ENCODE measurements around the gene AKNAD1.

DNA sequence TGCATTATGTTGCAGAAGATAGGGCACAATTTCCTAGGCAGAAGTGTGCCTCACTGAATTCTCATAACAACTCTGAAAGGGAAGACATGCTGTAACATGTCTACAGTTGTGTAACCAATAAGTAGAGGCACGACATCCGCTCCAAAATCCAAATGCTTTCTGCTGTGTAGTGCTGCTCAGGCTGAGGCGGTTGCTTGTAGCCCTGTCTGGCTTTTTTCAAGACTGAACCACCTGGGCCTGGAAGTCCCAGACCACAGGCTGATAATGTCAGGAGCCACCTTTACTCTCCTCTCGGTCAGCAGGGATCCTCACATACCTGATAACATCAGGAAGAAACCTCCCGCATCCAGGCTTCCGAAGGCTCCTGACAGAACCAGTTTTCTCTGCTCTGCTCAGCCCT is 10.9 kb downstream of the AKNAD1 start:
- TF ChIP-seq, protein P1, sequence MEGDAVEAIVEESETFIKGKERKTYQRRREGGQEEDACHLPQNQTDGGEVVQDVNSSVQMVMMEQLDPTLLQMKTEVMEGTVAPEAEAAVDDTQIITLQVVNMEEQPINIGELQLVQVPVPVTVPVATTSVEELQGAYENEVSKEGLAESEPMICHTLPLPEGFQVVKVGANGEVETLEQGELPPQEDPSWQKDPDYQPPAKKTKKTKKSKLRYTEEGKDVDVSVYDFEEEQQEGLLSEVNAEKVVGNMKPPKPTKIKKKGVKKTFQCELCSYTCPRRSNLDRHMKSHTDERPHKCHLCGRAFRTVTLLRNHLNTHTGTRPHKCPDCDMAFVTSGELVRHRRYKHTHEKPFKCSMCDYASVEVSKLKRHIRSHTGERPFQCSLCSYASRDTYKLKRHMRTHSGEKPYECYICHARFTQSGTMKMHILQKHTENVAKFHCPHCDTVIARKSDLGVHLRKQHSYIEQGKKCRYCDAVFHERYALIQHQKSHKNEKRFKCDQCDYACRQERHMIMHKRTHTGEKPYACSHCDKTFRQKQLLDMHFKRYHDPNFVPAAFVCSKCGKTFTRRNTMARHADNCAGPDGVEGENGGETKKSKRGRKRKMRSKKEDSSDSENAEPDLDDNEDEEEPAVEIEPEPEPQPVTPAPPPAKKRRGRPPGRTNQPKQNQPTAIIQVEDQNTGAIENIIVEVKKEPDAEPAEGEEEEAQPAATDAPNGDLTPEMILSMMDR (IDR thresholded peaks at IDR 0.05): no peak
- no peak for TF ChIP-seq POLR2A (IDR thresholded peaks at IDR 0.05)
